ENCODE measurements around the gene XPC. TPM values are rescaled to one million over a fixed set of nuclear protein-coding genes. Genes with fewer than 3 reads are reported as not detected.

Gene XPC
- total and polyA plus RNA-seq, 2 of the 8 experiments (the other 6 are each of a cell fraction or from before 2014, with no cell fraction given): 8.8 to 27.3 TPM

DNA sequence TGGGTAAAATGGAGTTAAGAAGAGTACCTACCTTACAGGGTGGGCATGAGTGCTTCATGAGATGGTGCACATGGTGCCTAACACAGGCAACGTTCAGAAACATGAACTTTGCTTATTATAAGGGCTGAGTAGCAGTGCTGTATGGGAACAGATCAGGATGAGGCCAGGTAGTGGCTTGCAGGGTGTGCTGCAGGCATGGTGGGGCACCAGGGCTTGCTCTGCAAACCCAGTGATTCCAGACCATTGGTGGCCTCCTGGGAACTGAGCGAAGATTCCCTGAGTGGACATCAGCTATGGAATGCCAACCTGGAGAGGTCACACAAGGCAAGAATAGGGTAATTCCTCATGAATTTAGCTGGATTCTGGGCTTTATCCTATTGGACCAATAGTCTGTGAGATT lies 37.7 kb downstream of the XPC start (continued):
- no peak for TF ChIP-seq CHD7 (IDR thresholded peaks at IDR 0.05; ENCODE audit: insufficient replicate concordance, low read length)
- TF ChIP-seq, protein P1, sequence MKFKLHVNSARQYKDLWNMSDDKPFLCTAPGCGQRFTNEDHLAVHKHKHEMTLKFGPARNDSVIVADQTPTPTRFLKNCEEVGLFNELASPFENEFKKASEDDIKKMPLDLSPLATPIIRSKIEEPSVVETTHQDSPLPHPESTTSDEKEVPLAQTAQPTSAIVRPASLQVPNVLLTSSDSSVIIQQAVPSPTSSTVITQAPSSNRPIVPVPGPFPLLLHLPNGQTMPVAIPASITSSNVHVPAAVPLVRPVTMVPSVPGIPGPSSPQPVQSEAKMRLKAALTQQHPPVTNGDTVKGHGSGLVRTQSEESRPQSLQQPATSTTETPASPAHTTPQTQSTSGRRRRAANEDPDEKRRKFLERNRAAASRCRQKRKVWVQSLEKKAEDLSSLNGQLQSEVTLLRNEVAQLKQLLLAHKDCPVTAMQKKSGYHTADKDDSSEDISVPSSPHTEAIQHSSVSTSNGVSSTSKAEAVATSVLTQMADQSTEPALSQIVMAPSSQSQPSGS (IDR thresholded peaks at IDR 0.05; ENCODE audit: low read length): no peak

Measured in H1 (cell line).